Kidney (tissue), 14 donors: ENCODE results near the gene ALDOC. TPM values are rescaled to one million over a fixed set of nuclear protein-coding genes. Genes with fewer than 3 reads are reported as not detected.

Experiments used
- DNase-seq, 5 donors: peaks; one replicate each; pipeline ENCODE4 v3.0.0-alpha.2; 2013 to 2020
- FAIRE-seq: peaks from 2 replicates; lab custom pipeline; 2012; peaks lifted over from hg19 to GRCh38; lab: Jason Lieb, UNC
- H3K27ac ChIP-seq, 2 donors: one replicate each; pipeline ENCODE4 v1.7.0; 2013; ENCODE audit warnings: low read depth in 2 of 2, low read length in 2 of 2, inconsistent platforms in 1 of 2
- H3K27me3 ChIP-seq: one replicate; pipeline ENCODE4 v1.7.1; 2013; ENCODE audit warnings: low read length, inconsistent platforms; ENCODE audit not compliant: control insufficient read depth, insufficient read depth
- H3K36me3 ChIP-seq, 3 donors: one replicate each; pipeline versions ENCODE4 v1.7.0 to v1.7.1; 2013; ENCODE audit warnings: low read length in 3 of 3, control low read depth in 1 of 3, inconsistent platforms in 1 of 3; ENCODE audit not compliant: insufficient read depth in 3 of 3, control insufficient read depth in 2 of 3
- H3K4me1 ChIP-seq, 3 donors: one replicate each; pipeline versions ENCODE4 v1.7.0 to v1.7.1; 2013; ENCODE audit warnings: low read length in 3 of 3, inconsistent platforms in 1 of 3, low read depth in 1 of 3; ENCODE audit not compliant: control insufficient read depth in 2 of 3, insufficient read depth in 2 of 3
- H3K4me3 ChIP-seq, 3 donors: one replicate each; pipeline versions ENCODE4 v1.7.0 to v1.8.1; 2013; ENCODE audit warnings: low read length in 3 of 3, control low read depth in 1 of 3, inconsistent platforms in 1 of 3
- H3K9ac ChIP-seq, 3 donors: one replicate each; pipeline versions ENCODE4 v1.7.0 to v1.7.1; 2013; ENCODE audit warnings: low read length in 3 of 3, control low read depth in 1 of 3, inconsistent platforms in 1 of 3
- H3K9me3 ChIP-seq, 3 donors: one replicate each; pipeline versions ENCODE4 v1.7.0 to v1.7.1; 2013; ENCODE audit warnings: low read length in 3 of 3, control low read depth in 1 of 3, inconsistent platforms in 1 of 3; ENCODE audit not compliant: control insufficient read depth in 2 of 3, insufficient read depth in 1 of 3
- CTCF ChIP-seq: IDR thresholded peaks from 3 replicates; pipeline ENCODE4 v1.5.1; 2012; ENCODE audit warnings: mild to moderate bottlenecking, moderate library complexity, borderline replicate concordance; ENCODE audit not compliant: insufficient read depth; ENCODE audit errors: extremely low read depth
- intact Hi-C: fragments of 100-400 bp; cut with DNase I; formaldehyde crosslinking; loops from one replicate; pipeline ENCODE4 v1.11.1; 2022
- polyA plus RNA-seq: library from polyadenylated mRNA; stranded (reverse); fragments of 350-450 nt; fragmentation: Illumina TruSeq; extraction: RNeasy Lipid Tissue Mini Kit (QIAGEN cat#74804); gene quantifications from one replicate; pipeline ENCODE4 v1.2.3, GENCODE V29; 2014; ENCODE audit warnings: low read depth, low replicate concordance; ENCODE audit not compliant: insufficient read depth
- total RNA-seq: library from RNA; stranded (reverse); fragmentation: NEBNext Ultra II Directional; extraction: Animal tissue kit (Norgen Biotek cat#: 25700); gene quantifications from one replicate; pipeline ENCODE4 v1.2.1, GENCODE V29; 2021
- donor health status: control.
- donor health status: control.
- donor health status: control.
- donor health status: control.
- donor health status: control.
- donor health status: DM: yes; HTN: yes; CAD: no.
- donor health status: Normal renal cell carcinoma (clear cell type).

ALDOC gene
- total and polyA plus RNA-seq, 2 donors from 2014 or later, result 7.1 to 21.9 TPM

- FAIRE-seq (no peak), DNase-seq (no peak)
- H3K27ac ChIP-seq, result no peak overlapping the region
- no peak overlapping the region for H3K9ac ChIP-seq
- no peaks in the 10 kb centered on the region for H3K36me3 ChIP-seq
- H3K4me3 ChIP-seq, result no peak overlapping the region
- no peaks in the 10 kb centered on the region for H3K9me3 ChIP-seq
- H3K4me1 ChIP-seq, result peaks cover 0 to 9% (median 5%) of the 10 kb centered on the region in 3 donors
- no peak for TF ChIP-seq CTCF
- intact Hi-C loops, result no loop called here
- H3K27me3 ChIP-seq, result no peaks in the 10 kb centered on the region
These were observed 7.2 kb downstream of the ALDOC start for GRCh38 chr17:28569446-28569845.

GRCh38 chr17:28567604-28568003 lies 9.1 kb downstream of the ALDOC start:
- no peak for TF ChIP-seq CTCF
- no peaks in the 10 kb centered on the region for H3K9me3 ChIP-seq
- intact Hi-C loops, result no loop called here
- DNase-seq (no peak), FAIRE-seq (no peak)
- no peaks in the 10 kb centered on the region for H3K36me3 ChIP-seq
- peaks cover 0 to 16% (median 15%) of the 10 kb centered on the region in 3 donors for H3K4me1 ChIP-seq
- no peaks in the 10 kb centered on the region for H3K27me3 ChIP-seq
- H3K27ac ChIP-seq, result no peak overlapping the region
- no peak overlapping the region for H3K9ac ChIP-seq
- H3K4me3 ChIP-seq, result no peak overlapping the region

DNA sequence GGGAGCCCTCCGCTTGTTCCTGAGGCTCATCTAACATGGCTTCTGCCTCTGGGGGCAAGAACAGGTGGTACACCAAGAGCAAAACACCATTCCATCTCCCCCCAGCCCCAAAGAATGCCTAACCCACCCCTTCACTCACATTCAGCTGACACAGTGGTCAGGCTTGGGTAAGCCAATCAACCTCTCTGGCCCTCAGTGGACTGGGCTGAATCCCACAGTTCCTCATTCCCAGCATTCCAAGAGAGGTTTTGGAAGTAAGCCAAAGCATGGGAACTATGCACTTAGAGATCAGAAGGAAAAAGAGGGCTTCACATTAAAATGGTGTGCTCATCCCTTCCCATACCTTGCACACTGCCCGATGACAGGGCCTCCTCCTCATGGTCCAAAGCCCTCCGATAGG lies 13.2 kb downstream of the ALDOC start:
- Histone ChIP-seq H3K4me1 (peaks cover 0 to 10% (median 8%) of the 10 kb centered on the region in 3 donors), H3K27ac (peak overlapping the region; percentile 57 to 71), H3K9ac (no peak overlapping the region), H3K27me3 (no peaks in the 10 kb centered on the region), H3K9me3 (no peaks in the 10 kb centered on the region), H3K4me3 (no peak overlapping the region), H3K36me3 (peaks cover 3 to 14% (median 9%) of the 10 kb centered on the region in 3 donors)
- FAIRE-seq (no peak), DNase-seq (peak in 2 of 5 donors; percentile 41 to 76)
- intact Hi-C loops, result no loop called here
- TF ChIP-seq CTCF, result no peak

- no peak for FAIRE-seq
- Histone ChIP-seq H3K9ac (no peak overlapping the region), H3K36me3 (peaks cover 9 to 50% (median 40%) of the 10 kb centered on the region in 3 donors)
These were observed 21.7 kb downstream of the ALDOC start for GRCh38 chr17:28555022-28555421.

More at GRCh38 chr17:28555022-28555421, 21.7 kb downstream of the ALDOC start:
- Histone ChIP-seq H3K4me1 (peaks cover 2 to 12% (median 8%) of the 10 kb centered on the region in 3 donors), H3K27ac (no peak overlapping the region), H3K4me3 (no peak overlapping the region), H3K9me3 (no peaks in the 10 kb centered on the region), H3K27me3 (no peaks in the 10 kb centered on the region)
- TF ChIP-seq CTCF, result no peak
- intact Hi-C loops, result no loop called here
- DNase-seq, result no peak
